Activated CD8-positive, alpha-beta T cell treated with anti-CD3 and anti-CD28 coated beads, Interleukin-2, amount 10 ng/mL, durations not matched to agents 7 days and 5 days (primary cell): Measurements from ENCODE around the gene CAPN8. TPM values are rescaled to one million over a fixed set of nuclear protein-coding genes. Genes with fewer than 3 reads are reported as not detected.

Experiments
- ATAC-seq: fragments of 150-1000 bp; cut with Tn5 transposase; one replicate; pipeline ENCODE4 v1.10.0; 2021; ENCODE audit warnings: moderate library complexity
- CTCF ChIA-PET: fragments of 350-600 bp; sonication (Branson Sonifier 250); formaldehyde crosslinking; loops from one replicate; lab custom pipeline; 2021; ENCODE audit warnings: antibody characterized with exemption; lab: Charles Lee
- POLR2A ChIA-PET: fragments of 350-600 bp; sonication (Branson Sonifier 250); formaldehyde crosslinking; loops from one replicate; lab custom pipeline; 2021; ENCODE audit warnings: antibody characterized with exemption; lab: Charles Lee
- DNase-seq: peaks from one replicate; pipeline ENCODE4 v3.0.0-alpha.2; 2020
- H3K27ac Mint-ChIP-seq: one replicate; pipeline ENCODE4 v1.8.0; 2021; ENCODE audit warnings: mild to moderate bottlenecking, mixed read lengths
- H3K27me3 Mint-ChIP-seq: one replicate; pipeline ENCODE4 v1.8.0; 2021; ENCODE audit warnings: low read depth, mixed read lengths
- H3K36me3 Mint-ChIP-seq: one replicate; pipeline ENCODE4 v1.8.0; 2021; ENCODE audit warnings: low read depth, mixed read lengths
- H3K4me1 Mint-ChIP-seq: one replicate; pipeline ENCODE4 v1.8.0; 2021; ENCODE audit warnings: low read depth, mixed read lengths
- H3K4me3 Mint-ChIP-seq: one replicate; pipeline ENCODE4 v1.8.0; 2021; ENCODE audit warnings: mild to moderate bottlenecking, mixed read lengths
- H3K9me3 Mint-ChIP-seq: one replicate; pipeline ENCODE4 v1.8.0; 2022; ENCODE audit warnings: mixed read lengths; ENCODE audit not compliant: insufficient read depth
- total RNA-seq, 2 experiments: library from RNA; stranded (reverse); gene quantifications; one replicate each; pipeline ENCODE4 v1.2.3, GENCODE V29; 2021

Gene CAPN8
- total RNA-seq, 2 experiments from 2014 or later, result 0.08 TPM; not detected in 1

DNA sequence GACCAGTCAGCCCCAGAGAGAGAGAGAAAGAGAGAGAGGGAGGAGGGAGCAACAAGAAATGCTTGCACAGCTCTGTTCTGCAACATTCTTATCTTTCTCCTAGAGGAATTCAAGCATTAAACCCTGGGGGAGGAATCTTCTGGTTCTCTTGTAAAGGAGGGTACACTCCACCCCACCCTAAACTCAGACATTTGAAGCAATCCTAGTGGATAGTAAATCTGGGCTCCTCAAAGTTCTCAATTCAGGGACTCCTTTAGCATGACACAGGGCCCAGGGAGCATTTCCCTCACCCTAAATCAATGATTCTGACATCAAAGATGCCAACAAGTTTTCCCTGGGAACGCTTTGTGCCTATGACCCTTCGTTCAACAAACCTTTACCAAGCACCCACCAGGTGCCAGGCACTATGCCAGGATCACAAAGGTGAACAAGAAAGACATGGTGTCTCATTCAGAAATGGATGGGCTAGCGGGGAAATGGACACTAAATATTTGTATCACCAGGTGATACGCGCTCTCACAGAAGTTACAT, 35.0 kb upstream of the CAPN8 start:
- H3K36me3 Mint-ChIP-seq, result no peaks in the 10 kb centered on the region
- no peak overlapping the region for H3K27ac Mint-ChIP-seq
- H3K4me3 Mint-ChIP-seq, result no peak overlapping the region
- POLR2A ChIA-PET, result no interaction called here
- ATAC-seq (no peak), DNase-seq (no peak)
- no peaks in the 10 kb centered on the region for H3K9me3 Mint-ChIP-seq
- H3K4me1 Mint-ChIP-seq, result peaks cover 12% of the 10 kb centered on the region
- peaks cover 3% of the 10 kb centered on the region for H3K27me3 Mint-ChIP-seq
- CTCF ChIA-PET, result interaction anchor here (0.9 to 5.4 kb wide), 3 partner anchors 13 to 50 kb away, joined by 5 to 99 read pairs (median 6); partner anchors contain the start of gene CAPN2

DNA sequence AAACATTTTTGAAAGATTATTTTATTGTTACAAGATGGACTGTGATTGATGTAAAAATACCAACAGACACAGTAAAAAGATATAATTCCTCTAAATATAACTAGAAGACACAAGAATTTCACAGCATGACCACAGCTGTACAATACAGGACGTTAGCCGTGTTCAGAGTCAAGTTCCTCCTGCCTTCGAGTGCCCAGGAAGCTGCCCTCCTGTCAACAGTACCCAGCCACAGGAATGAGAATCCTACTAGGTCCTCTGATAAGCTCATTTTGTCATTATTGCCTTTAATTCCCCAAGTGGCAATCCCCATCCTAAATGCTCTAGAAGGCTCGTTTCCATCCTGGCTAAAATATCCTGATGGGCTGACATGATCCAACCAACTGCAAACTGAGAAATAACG, 30.4 kb upstream of the CAPN8 start:
- Mint-ChIP-seq H3K4me1 (peaks cover 4% of the 10 kb centered on the region), H3K27ac (no peak overlapping the region), H3K36me3 (no peaks in the 10 kb centered on the region), H3K4me3 (no peak overlapping the region), H3K27me3 (peaks cover 2% of the 10 kb centered on the region), H3K9me3 (no peaks in the 10 kb centered on the region)
- ATAC-seq, result no peak
- ChIA-PET POLR2A (no interaction called here), CTCF (interaction anchor here (0.6 to 3.0 kb wide), 21 partner anchors 10 to 572 kb away, joined by 3 to 42 read pairs (median 4); no protein-coding TSS in a partner anchor)
- DNase-seq, result no peak

DNA sequence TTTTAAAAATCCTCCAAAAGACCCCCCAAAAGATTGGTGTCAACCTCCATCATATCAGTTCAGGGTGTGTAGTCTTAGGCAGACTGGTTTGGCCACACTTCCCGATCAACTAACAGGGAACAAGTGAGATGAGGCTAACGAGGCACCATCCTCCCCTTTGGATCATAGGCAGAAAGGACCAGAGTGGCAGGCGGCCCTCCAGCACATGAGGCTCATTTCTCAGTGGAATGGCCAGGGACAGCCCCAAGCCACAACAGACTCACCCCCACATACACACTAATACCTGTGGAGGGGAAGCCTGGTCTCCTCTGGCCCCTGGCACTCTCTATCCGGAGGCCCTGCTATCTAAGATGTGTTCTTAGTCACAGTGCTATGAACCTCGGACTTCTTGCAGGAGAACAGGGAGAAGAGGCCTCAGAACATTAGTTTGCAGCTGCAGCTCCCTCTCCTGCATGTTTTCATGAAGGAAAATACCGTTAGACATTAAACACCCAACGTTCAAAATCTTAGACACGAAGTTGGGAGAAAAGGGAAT, 29.6 kb upstream of the CAPN8 start:
- H3K27ac Mint-ChIP-seq, result no peak overlapping the region
- POLR2A ChIA-PET, result no interaction called here
- ATAC-seq, result no peak
- H3K4me3 Mint-ChIP-seq, result no peak overlapping the region
- CTCF ChIA-PET, result interaction anchor here (0.9 to 3.0 kb wide), 12 partner anchors 9 to 571 kb away, joined by 3 to 42 read pairs (median 4); no protein-coding TSS in a partner anchor
- peaks cover 4% of the 10 kb centered on the region for H3K4me1 Mint-ChIP-seq
- peaks cover 2% of the 10 kb centered on the region for H3K27me3 Mint-ChIP-seq
- no peaks in the 10 kb centered on the region for H3K9me3 Mint-ChIP-seq
- DNase-seq, result no peak
- no peaks in the 10 kb centered on the region for H3K36me3 Mint-ChIP-seq

DNA sequence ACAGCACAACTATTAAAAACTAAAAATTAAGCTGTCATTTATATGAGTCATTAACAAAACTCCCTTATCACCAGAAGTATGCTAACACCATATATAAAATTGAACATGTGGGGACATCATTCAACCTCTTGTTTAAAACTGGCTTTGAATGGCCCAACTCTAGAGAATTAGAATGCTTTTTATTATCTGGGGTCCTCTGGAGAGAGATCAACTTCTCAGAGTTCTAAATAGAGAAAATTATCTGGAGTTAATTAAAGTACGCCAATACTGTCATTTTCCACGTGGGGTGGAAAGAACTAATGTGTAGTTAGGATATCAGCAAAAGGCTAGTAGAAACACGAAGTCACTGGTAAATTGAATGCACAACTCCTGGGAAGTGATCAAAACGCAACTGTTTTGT, 25.6 kb upstream of the CAPN8 start:
- Mint-ChIP-seq H3K27me3 (peaks cover 12% of the 10 kb centered on the region), H3K36me3 (no peaks in the 10 kb centered on the region), H3K9me3 (no peaks in the 10 kb centered on the region), H3K4me3 (no peak overlapping the region), H3K27ac (no peak overlapping the region), H3K4me1 (no peaks in the 10 kb centered on the region)
- ATAC-seq (no peak), DNase-seq (no peak)
- ChIA-PET CTCF (no interaction called here), POLR2A (no interaction called here)

DNA sequence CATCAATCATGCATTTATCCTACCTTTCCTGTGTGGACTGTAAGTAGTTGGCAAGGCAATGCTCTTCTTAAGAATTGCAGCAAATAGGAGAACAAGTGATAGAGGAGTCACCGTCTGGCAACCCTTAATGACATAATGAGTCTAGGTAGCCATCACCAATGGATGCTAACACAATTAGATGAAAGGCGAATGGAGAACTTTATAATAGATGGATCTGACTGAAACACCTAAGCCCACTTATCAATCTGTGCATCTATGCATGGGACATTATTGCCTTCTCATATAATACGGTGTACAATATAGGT, 18.9 kb upstream of the CAPN8 start:
- Mint-ChIP-seq H3K4me3 (no peak overlapping the region), H3K27me3 (peaks cover 32% of the 10 kb centered on the region), H3K36me3 (no peaks in the 10 kb centered on the region), H3K9me3 (no peaks in the 10 kb centered on the region), H3K27ac (no peak overlapping the region), H3K4me1 (no peaks in the 10 kb centered on the region)
- DNase-seq (no peak), ATAC-seq (no peak)
- ChIA-PET POLR2A (no interaction called here), CTCF (interaction anchor here (0.9 to 1.5 kb wide), 6 partner anchors 10 to 548 kb away, joined by 3 to 10 read pairs (median 4); no protein-coding TSS in a partner anchor)

DNA sequence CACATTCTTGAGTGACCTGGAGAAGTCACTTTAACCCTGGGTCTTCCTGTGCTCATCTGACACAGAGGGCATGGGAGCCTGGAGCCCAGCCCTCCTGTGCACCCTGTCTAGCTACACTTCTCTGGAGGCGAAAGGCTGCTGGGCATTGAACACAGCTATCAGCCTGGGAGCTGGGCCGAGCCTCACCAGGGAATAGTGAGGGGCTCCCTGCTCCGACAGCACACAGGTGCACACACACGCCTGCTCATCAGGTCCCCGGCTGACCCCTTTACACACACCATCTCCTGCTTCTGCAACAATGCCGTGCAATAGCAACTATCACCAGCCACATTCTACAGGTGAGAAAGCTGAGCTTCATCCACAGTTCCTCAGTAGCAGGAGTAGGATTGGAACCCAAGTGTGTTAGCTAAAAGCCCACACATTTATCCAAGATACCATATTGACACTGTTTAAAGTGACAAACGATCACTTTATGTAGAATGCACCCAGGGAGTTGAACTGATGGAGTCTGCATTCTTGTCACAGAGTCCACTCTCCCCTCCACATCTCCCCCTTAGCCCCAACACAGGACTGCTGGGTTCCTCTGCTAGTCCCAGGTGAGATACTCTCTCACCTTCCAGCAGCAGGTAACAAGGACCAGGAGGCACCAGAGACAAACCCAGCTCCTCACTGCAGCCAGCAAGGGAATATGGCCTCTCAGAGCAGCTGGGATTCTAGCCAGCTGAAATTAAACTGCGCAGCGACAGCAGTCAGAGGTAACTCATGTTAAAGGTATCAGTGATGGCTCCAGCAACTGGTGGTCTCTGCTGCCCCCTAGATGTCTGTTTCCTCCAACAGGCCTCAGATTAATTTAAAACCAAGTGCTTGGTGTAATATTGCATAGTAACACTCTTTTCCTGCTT, 18.3 kb upstream of the CAPN8 start:
- no peak overlapping the region for H3K27ac Mint-ChIP-seq
- CTCF ChIA-PET, result interaction anchor here (0.9 to 1.9 kb wide), 9 partner anchors 9 to 560 kb away, joined by 3 to 12 read pairs (median 5); no protein-coding TSS in a partner anchor

DNA sequence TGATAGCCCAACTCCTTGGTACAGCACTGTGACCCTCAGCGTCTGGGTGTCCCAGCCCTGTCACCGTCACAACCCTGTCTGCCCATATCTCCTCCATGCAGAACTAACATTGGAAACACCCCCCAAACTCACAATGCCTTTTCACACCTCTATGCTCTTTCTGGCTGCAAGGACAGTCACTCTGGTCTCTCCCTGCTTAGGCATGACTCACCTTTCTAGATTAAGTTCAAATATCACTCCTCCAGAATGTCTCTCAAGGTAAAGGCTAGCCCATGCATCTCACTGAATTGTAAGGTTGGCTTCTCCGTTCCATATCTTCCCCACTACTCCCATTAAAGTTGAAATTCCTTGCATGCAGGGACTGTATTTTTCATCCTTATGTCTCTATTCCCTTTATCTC, 17.0 kb upstream of the CAPN8 start:
- H3K27me3 Mint-ChIP-seq, result peaks cover 27% of the 10 kb centered on the region

More for the DNA sequence above, 18.3 kb upstream of the CAPN8 start:
- POLR2A ChIA-PET, result no interaction called here
- Mint-ChIP-seq H3K4me3 (no peak overlapping the region), H3K36me3 (no peaks in the 10 kb centered on the region), H3K27me3 (peaks cover 30% of the 10 kb centered on the region), H3K9me3 (no peaks in the 10 kb centered on the region), H3K4me1 (no peaks in the 10 kb centered on the region)
- DNase-seq (peak; percentile 71), ATAC-seq (peak; percentile 64)

DNA sequence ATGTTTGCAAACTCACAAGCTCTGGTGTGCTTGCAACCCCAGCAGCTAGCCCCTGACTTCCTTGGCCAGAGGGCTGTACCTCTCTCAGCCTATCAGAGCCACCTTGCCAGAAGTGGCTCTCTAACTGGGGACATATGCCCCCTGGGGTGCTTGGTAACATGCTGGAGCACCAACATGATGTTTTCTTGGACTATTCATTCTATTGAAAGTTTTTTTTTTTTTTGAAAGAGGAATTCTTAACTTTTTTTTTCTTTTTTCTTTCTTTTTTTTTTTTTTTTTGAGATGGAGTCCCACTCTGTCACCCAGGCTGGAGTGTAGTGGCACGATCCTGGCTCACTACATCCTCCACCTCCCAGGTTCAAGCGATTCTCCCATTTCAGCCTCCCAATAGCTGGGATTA, 14.7 kb upstream of the CAPN8 start:
- DNase-seq (no peak), ATAC-seq (no peak)
- Mint-ChIP-seq H3K9me3 (peaks cover under 1% of the 10 kb centered on the region), H3K27me3 (peaks cover 20% of the 10 kb centered on the region), H3K36me3 (no peaks in the 10 kb centered on the region), H3K27ac (no peak overlapping the region), H3K4me1 (no peaks in the 10 kb centered on the region), H3K4me3 (no peak overlapping the region)
- CTCF ChIA-PET, result interaction anchor here (2.4 kb wide), 1 partner anchor 547 kb away, joined by 11 read pairs; no protein-coding TSS in a partner anchor
- POLR2A ChIA-PET, result no interaction called here

More for the DNA sequence above, 17.0 kb upstream of the CAPN8 start:
- Mint-ChIP-seq H3K36me3 (no peaks in the 10 kb centered on the region), H3K9me3 (no peaks in the 10 kb centered on the region), H3K4me1 (no peaks in the 10 kb centered on the region), H3K4me3 (no peak overlapping the region), H3K27ac (no peak overlapping the region)
- POLR2A ChIA-PET, result no interaction called here
- DNase-seq, result no peak
- CTCF ChIA-PET, result interaction anchor here (1.9 kb wide), 1 partner anchor 549 kb away, joined by 12 read pairs; no protein-coding TSS in a partner anchor
- no peak for ATAC-seq

DNA sequence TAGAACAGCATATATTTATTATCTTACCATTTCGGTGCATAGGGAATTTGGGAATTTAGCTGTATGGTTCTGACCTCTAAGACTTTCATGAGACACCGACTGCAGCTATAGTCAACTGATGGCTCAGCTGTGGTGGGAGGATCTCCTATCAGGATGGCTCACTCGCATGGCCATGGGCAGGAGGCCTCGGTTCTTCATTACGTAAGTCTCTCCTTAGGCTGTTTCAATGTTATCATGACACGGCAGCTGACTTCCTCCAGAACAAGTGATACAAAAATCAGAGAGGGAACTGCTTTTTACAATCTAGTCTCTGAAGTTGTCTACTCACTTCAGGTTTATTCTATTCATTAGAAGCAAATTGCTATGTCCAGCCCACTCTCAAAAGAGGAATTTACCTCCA, 13.3 kb upstream of the CAPN8 start:
- ChIA-PET CTCF (no interaction called here), POLR2A (no interaction called here)
- H3K4me3 Mint-ChIP-seq, result no peak overlapping the region
- H3K27me3 Mint-ChIP-seq, result peaks cover 15% of the 10 kb centered on the region
- peaks cover 7% of the 10 kb centered on the region for H3K9me3 Mint-ChIP-seq
- H3K36me3 Mint-ChIP-seq, result no peaks in the 10 kb centered on the region
- H3K27ac Mint-ChIP-seq, result no peak overlapping the region
- DNase-seq (no peak), ATAC-seq (no peak)
- H3K4me1 Mint-ChIP-seq, result no peaks in the 10 kb centered on the region

DNA sequence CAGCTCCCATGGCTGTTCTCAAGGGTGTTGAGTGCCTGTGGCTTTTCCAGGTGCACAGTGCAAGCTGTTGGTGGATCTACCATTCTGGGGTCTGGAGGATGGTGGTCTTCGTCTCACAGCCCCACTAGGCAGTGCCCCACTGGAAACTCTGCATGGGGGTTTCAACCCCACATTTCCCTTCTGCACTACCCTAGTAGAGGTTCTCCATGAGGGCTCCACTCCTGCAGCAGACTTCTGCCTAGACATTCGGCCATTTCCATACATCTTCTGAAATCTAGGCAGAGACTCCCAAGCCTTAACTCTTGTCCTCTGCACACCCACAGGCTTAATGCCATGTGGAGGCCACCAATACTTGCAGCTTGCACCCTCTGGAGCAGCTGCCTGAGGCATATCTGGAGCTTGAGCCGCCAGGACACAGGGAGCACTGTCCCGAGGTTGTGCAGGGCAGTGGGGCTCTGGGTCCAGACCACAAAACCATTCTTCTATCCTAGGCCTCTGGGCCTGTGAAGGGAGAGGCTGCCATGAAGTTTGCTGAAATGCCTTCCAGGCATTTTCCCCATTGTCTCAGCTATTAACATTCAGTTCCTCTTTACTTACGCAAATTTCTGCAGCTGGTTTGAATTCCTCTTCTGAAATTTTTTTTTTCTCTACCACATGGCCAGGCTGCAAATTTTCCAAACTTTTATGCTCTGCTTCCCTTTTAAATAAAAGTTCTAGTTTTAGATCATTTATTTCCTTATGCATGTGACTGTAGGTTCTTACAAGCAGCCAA, 8.8 kb upstream of the CAPN8 start:
- POLR2A ChIA-PET, result no interaction called here
- CTCF ChIA-PET, result interaction anchor here (1.5 kb wide), 1 partner anchor 9 kb away, joined by 5 read pairs; no protein-coding TSS in a partner anchor
- peaks cover 4% of the 10 kb centered on the region for H3K27me3 Mint-ChIP-seq
- no peak overlapping the region for H3K27ac Mint-ChIP-seq
- H3K36me3 Mint-ChIP-seq, result no peaks in the 10 kb centered on the region
- H3K9me3 Mint-ChIP-seq, result peaks cover 7% of the 10 kb centered on the region
- DNase-seq (no peak), ATAC-seq (no peak)
- H3K4me3 Mint-ChIP-seq, result no peak overlapping the region
- H3K4me1 Mint-ChIP-seq, result no peaks in the 10 kb centered on the region

DNA sequence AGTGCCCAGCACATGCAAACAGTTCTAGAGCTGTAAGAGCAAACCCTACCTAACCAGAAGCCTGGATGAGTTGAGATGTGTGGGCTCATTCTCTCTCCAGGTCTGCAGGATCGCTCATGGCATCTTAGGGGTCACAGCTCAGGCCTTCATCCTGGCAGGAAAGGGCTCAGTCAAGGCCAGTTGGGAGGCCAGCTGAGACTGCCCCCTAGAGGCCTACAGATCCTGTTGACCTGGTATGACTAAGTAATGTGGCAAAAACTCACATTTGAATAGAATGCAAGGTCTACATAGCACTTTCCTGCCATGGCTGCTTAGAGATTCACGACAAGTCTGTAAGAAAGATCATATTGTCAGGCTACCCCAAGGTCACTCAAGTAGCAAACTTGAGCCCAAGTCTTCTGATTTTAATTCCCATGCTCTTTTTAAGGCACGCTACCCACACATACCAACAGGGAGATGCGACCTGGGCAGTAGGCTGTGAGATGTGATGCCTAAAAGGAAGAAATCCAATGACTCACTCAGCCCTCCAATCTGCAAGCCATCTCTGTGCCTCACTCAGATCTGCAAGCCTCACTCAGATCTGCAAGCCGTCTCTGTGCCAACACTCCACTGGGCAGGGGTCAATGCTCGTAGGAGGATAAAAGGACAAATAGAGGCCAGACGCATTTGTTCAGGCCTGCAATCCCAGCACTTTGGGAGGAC, 5.1 kb upstream of the CAPN8 start:
- DNase-seq (peak; percentile 24), ATAC-seq (no peak)
- Mint-ChIP-seq H3K36me3 (no peaks in the 10 kb centered on the region), H3K9me3 (peaks cover 7% of the 10 kb centered on the region), H3K4me1 (no peaks in the 10 kb centered on the region), H3K4me3 (no peak overlapping the region), H3K27me3 (peaks cover 4% of the 10 kb centered on the region), H3K27ac (no peak overlapping the region)
- ChIA-PET POLR2A (no interaction called here), CTCF (no interaction called here)
